Thyroid gland (tissue), 4 donors: Measurements from ENCODE around the gene EYS.

Experiments
- CTCF ChIP-seq, 6 experiments: fragments of 200-600 bp in 3 of 6; fragments of 450-650 bp in 3 of 6; sonication (generic) in 3 of 6; IDR thresholded peaks; one replicate each; pipeline ENCODE4 v1.5.1; 2016 to 2019; ENCODE audit warnings: antibody characterized with exemption in 6 of 6, mild to moderate bottlenecking in 2 of 6, inconsistent platforms in 1 of 6, moderate library complexity in 1 of 6
- POLR2A ChIP-seq, 2 donors: fragments of 450-650 bp; IDR thresholded peaks; one replicate each; pipeline ENCODE4 v1.6.1; 2017; ENCODE audit warnings: antibody characterized with exemption in 2 of 2, mild to moderate bottlenecking in 2 of 2, moderate library complexity in 1 of 2

- TF ChIP-seq POLR2A (IDR thresholded peaks at IDR 0.05) = no peak
- no peak for TF ChIP-seq CTCF (IDR thresholded peaks at IDR 0.05)
Observed at GRCh38 chr6:65610746-65611145, 96.3 kb downstream of the EYS start.
